ENCODE results near the gene CDON.

The CDON gene

DNA sequence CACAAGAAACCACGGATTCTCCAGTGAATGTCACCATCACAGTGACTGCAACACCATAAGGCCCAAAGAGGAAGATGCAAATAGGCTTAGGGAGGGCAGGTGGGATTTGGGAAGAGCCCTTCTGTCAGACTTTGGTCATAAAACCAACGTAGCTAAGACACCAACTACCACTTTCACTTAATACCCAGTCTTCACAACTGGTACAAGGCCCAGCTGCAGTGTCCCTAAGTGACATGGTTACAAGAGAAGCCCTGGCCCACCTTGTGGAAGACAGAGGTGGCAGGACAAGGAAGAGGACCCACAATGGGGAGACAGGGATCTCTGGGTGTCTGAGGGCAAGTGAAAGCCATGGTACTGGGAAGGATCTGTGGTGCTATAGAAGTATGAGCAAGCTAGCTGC lies 106.8 kb downstream of the CDON start:
- TF ChIP-seq, protein P1, sequence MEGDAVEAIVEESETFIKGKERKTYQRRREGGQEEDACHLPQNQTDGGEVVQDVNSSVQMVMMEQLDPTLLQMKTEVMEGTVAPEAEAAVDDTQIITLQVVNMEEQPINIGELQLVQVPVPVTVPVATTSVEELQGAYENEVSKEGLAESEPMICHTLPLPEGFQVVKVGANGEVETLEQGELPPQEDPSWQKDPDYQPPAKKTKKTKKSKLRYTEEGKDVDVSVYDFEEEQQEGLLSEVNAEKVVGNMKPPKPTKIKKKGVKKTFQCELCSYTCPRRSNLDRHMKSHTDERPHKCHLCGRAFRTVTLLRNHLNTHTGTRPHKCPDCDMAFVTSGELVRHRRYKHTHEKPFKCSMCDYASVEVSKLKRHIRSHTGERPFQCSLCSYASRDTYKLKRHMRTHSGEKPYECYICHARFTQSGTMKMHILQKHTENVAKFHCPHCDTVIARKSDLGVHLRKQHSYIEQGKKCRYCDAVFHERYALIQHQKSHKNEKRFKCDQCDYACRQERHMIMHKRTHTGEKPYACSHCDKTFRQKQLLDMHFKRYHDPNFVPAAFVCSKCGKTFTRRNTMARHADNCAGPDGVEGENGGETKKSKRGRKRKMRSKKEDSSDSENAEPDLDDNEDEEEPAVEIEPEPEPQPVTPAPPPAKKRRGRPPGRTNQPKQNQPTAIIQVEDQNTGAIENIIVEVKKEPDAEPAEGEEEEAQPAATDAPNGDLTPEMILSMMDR (conservative IDR thresholded peaks at IDR 0.05; ENCODE audit: control insufficient read depth, insufficient read depth, low read depth, low read length): no peak
- no peak overlapping the region for H3K4me3 ChIP-seq (ENCODE audit: control insufficient read depth, low read depth, low read length)
- no peak for DNase-seq (ENCODE audit: low read depth)

DNA sequence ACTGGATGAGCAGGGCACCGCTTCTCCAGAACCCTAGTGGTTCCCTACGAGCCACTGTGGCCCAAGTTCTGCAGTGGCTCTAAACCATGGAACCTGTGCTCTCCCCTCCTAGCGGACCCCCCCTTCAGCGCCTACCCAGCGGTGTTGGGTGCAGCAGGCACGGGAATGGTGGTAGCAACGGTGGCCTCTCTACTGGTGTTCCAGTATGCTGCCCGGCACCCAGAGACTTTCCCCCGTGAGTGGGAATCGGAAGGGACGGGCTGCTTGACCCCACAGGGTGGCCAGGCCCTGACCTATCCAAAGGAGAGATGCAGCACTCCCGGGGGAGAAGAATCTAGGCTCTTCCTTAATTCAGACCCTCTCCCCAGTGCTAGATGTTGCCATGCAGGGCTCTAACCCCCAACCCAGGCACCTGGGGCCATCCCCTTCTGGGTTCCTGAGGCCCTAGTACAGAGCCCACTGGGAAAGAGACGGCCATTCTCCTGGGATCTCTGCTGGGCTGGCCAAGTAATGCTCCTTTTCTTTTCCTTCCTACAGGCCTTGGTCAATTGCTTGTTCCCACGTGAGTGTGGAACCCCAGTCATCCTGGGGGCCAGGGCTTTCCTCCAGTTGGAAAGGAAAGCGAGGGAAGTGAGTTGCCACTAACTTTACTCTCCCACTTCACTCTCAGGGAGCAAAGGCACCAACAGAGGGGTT lies 107.6 kb downstream of the CDON start:
- H3K4me3 ChIP-seq (ENCODE audit: control insufficient read depth, low read depth, low read length): no peak overlapping the region
- no peak for DNase-seq (ENCODE audit: low read depth)
- TF ChIP-seq, protein P1 (conservative IDR thresholded peaks at IDR 0.05; ENCODE audit: control insufficient read depth, insufficient read depth, low read depth, low read length): no peak

DNA sequence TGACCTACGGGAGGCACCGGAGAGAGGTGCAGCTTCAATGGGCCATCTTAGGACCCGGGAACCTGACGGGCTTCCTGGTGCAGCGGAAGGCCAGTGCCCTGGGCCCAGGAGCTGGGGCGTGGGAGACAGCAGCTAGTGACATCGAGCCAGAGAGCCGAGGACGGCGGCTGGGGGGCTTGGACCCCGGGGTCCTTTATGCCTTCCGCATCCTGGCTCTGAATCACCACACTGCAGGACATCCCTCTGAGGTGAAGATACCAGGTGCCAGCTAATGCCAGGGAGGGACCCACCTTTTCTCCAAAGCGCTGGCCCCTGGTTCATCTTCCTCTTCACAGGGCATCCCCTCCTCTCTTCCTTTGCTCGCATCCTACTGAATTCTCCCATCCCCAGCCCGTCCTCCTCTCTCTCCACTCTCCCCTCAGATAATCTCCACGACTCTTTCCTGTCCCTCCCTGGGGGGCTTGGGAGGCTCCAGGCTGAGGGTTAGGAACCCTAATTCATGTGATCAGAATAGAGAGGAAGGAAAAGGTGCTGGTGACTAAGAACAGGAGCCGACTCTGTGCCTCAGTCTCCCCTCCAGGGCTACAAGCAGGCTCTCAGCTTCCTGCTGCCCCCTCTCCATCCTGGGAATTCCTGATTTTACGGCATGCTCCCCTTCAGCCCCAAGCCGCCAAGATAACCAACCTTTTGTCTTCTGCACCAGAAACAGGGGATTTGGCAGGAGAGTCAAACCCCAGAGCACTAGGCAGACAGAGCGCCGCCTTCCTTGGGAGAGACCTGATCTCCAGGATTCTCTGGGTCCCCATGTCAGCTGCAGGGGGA lies 108.3 kb downstream of the CDON start:
- no peak overlapping the region for H3K4me3 ChIP-seq (ENCODE audit: control insufficient read depth, low read depth, low read length)
- TF ChIP-seq, protein P1 (conservative IDR thresholded peaks at IDR 0.05; ENCODE audit: control insufficient read depth, insufficient read depth, low read depth, low read length): no peak
- no peak for DNase-seq (ENCODE audit: low read depth)

DNA sequence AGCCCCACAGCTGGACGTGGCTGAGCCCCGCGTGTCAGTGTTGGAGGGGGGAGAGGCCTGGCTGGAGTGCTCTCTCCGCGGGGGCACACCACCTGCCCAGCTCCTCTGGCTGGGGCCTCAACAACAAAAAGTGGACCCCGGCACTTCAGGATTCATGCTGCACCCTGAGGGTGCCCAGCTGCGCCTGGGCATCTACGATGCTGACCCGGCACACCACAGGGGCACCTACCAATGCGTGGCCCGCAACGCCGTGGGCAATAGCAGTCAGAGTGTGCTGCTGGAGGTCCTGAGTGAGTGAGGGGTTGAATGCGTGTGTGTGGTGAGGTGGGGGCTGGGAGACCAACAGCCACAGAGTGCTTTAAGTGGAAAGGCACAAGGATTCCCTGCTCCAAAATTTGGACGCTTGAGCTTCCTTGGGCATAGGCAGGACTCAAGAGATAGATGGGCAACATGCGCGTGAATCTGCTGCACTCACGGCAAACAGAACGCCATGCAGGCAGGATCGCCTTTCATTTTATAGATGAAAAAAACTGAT lies 109.2 kb downstream of the CDON start:
- no peak for DNase-seq (ENCODE audit: low read depth)
- TF ChIP-seq, protein P1 (conservative IDR thresholded peaks at IDR 0.05; ENCODE audit: control insufficient read depth, insufficient read depth, low read depth, low read length): no peak
- H3K4me3 ChIP-seq (ENCODE audit: control insufficient read depth, low read depth, low read length): no peak overlapping the region

DNA sequence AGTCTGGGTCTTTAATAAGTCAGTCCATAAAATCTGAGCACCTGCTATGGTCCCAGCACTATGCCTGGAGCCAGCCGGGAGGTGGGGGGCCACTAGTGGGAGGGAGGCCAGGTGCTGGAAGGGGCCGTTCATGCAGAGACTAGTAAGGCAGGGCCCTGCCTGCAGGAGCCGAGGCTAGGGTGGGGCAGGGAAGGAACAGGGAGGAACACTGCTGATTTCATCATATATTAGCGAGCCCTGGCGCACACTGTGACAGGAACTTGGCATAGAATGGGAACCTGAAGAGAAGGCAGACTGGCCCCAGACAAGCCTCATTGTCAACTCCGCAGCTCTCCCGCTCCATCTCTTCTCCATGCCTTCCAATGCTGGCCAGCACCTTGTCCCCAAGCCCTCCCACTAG lies 109.7 kb downstream of the CDON start:
- DNase-seq (ENCODE audit: low read depth): peak; percentile 15
- H3K4me3 ChIP-seq (ENCODE audit: control insufficient read depth, low read depth, low read length): no peak overlapping the region
- TF ChIP-seq, protein P1 (conservative IDR thresholded peaks at IDR 0.05; ENCODE audit: control insufficient read depth, insufficient read depth, low read depth, low read length): no peak

DNA sequence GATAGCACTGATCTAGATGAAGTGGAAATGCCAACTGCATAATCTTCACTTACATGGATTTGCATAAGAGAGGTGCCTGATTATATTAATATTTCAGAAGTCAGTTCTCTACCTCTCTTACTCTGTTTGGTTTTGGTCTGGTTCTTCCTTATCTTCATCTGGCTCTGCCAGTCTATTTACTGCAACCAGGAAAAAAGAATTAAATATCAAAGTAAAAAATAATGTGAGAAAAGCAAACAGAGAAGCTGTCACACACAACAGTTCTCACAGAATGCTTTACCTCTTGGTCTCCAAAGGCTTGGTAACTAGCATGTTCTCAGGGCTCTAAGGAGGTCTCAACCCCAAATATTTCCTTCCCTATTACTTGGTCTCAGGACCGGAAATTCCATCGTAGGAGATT lies 110.1 kb downstream of the CDON start:
- no peak for DNase-seq (ENCODE audit: low read depth)
- no peak overlapping the region for H3K4me3 ChIP-seq (ENCODE audit: control insufficient read depth, low read depth, low read length)

More for the DNA sequence above, 110.1 kb downstream of the CDON start:
- TF ChIP-seq, protein P1 (conservative IDR thresholded peaks at IDR 0.05; ENCODE audit: control insufficient read depth, insufficient read depth, low read depth, low read length): no peak

Data from fibroblast of mammary gland (primary cell).